HG03520 (cell line): Measurements from ENCODE around the gene SSU72.
"Not testable (repeated sequence)": the region's sequence is repeated elsewhere in the genome, so short reads cannot be mapped to it uniquely, and the experiment has no call there.

Source experiments
- ATAC-seq: cut with Tn5 transposase; IDR thresholded peaks from one replicate; pipeline ENCODE4 v1.9.1; 2021; ENCODE audit warnings: mild to moderate bottlenecking, moderate library complexity; ENCODE audit not compliant: unreplicated experiment

Gene SSU72

DNA sequence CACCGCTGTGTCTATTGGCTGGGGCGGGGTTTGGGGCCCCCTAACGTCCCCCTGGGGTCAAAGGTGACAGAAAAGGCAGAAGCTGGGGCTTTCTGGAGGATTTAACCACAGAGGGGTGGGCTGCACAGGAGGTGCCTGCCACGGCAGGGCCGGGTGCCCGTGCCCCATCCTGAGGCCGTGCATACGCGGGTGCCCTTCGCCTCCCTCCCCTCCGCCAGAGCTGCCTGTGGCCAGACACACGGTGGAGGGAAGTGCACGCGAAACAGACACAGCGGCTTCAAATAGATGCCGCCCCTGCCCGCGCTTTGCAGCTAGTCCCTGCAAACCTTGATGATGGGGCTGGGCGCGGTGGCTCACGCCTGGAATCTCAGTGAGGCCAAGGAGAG, 65.2 kb downstream of the SSU72 start:
- ATAC-seq, result not testable (repeated sequence)

DNA sequence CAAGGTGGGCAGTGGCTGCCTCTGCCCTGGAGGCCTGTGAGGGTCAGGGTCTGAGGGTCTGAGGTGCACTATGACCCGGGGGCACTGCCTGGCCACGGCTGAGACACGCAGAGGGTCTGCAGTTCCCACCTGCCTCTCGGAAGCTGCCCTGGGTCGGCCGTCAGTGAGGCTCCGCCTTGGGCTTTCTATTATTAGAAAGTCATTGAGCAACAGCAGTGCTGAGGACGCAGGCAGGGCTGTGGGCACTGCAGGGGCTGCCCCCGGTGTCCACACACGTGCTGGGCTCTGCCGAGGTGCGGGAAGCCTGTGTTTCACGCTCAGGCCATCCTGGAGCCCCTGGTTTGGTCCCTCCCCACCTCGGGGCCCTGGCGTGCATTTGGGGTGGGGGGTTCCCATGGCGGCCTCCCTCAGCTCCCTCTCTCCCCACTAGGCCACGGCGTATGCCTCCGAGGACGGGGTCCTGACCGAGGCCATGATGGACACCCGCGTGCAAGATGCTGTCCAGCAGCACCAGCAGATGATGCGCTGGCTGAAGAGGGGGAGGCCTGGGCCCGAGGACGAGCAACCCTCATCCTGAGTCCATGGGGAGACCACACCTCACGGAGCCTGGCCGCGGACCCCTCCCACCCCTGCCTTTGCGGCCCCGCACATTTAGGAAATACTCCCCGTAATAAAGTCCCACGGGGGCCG, 65.7 kb downstream of the SSU72 start:
- not testable (repeated sequence) for ATAC-seq

GRCh38 chr1:1507305-1507704, 67.4 kb downstream of the SSU72 start:
- no peak for ATAC-seq

DNA sequence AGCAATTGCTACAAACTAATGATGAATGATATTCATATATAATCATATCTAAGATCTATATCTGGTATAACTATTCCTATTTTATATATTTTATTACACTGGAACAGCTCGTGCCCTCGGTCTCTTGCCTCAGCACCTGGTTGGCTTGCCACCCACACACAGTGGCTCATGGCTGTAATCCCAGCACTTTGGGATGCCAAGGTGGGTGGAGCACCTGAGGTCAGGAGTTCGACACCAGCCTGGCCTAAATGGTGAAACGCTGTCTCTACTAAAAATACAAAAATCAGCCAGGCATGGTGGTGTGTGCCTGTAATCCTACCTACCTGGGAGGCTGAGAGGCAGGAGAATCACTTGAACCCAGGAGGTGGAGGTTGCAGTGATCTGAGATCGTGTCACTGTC, 68.9 kb downstream of the SSU72 start:
- not testable (repeated sequence) for ATAC-seq

DNA sequence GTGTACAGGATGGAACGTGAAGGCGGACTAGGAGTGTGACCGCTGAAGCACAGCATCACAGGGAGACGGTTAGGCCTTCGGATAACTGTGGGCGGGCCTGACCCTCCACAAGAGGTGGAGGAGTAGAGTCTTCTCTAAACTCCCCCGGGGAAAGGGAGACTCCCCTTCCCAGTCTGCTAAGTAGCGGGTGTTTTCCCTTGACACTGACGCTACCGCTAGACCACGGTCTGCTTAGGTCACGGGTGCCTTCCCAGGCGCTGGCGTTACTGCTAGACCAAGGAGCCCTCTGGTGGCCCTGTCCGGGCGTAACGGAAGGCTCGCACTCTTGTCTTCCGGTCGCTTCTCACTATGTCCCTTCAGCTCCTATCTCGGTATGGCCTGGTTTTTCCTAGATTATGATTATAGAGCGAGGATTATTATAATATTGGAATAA, 69.3 kb downstream of the SSU72 start:
- ATAC-seq, result not testable (repeated sequence)

DNA sequence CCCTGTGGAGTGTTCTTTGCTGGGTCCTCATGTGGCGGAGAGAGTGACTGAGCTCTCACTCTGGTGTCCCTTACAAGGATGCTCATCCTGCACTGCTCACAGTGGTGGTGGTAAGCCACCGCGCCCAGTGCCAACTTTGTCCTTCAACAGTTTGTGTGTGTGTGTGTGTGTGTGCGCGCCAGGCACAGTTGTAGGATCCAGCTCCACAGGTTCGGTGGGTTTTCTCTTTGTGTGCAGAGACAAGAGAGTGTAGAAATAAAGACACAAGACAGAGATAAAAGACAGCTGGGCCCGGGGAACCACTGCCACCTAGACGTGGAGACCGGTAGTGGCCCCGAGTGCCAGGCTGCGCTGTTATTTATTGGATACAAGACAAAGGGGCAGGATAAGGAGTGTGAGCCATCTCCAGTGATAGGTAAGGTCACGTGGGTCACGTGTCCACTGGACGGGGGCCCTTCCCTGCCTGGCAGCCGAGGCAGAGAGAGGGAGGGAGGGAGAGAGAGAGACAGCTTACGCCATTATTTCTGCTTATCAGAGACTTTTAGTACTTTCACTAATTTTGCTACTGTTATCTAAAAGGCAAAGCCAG, 69.8 kb downstream of the SSU72 start:
- ATAC-seq, result not testable (repeated sequence)

- not testable (repeated sequence) for ATAC-seq
Measured at GRCh38 chr1:1495461-1495975, 79.1 kb downstream of the SSU72 start.

- ATAC-seq, result not testable (repeated sequence)
Measured at GRCh38 chr1:1494311-1494710, 80.4 kb downstream of the SSU72 start.
